Vagina (tissue), 2 donors: ENCODE measurements around the gene SPAG17.

Experiments
- CTCF ChIP-seq, 3 experiments: fragments of 450-650 bp in 2 of 3; fragments of 200-600 bp in 1 of 3; sonication (generic) in 1 of 3; IDR thresholded peaks; one replicate each; pipeline ENCODE4 v1.5.1; 2017 to 2019; ENCODE audit warnings: antibody characterized with exemption in 3 of 3, mild to moderate bottlenecking in 2 of 3, moderate library complexity in 2 of 3
- POLR2A ChIP-seq, 2 donors: fragments of 450-650 bp; IDR thresholded peaks; one replicate each; pipeline ENCODE4 v1.6.1; 2017; ENCODE audit warnings: antibody characterized with exemption in 2 of 2, mild to moderate bottlenecking in 2 of 2, moderate library complexity in 2 of 2

- TF ChIP-seq CTCF (IDR thresholded peaks at IDR 0.05) (no peak), POLR2A (IDR thresholded peaks at IDR 0.05) (no peak)
These were observed 7.0 kb downstream of the SPAG17 start for GRCh38 chr1:118177998-118178397.
